ENCODE results near the gene SEMA3A. TPM values are rescaled to one million over a fixed set of nuclear protein-coding genes. Genes with fewer than 3 reads are reported as not detected.

SEMA3A gene
- total and polyA plus RNA-seq, 4 donors: 0.13 to 0.56 (median 0.20) TPM

- no peaks in the 10 kb centered on the region for H3K36me3 ChIP-seq (ENCODE audit: control insufficient read depth in 4 of 4, insufficient read depth in 3 of 4, low read depth in 1 of 4, low read length in 3 of 4)
- H3K4me1 ChIP-seq (ENCODE audit: control insufficient read depth in 4 of 4, insufficient read depth in 4 of 4, low read length in 3 of 4): peaks cover 0 to 2% (median 0%) of the 10 kb centered on the region in 4 donors
- peaks cover 0 to 4% (median 0%) of the 10 kb centered on the region in 4 donors for H3K27me3 ChIP-seq (ENCODE audit: control insufficient read depth in 4 of 4, insufficient read depth in 4 of 4, low read length in 3 of 4)
- no peaks in the 10 kb centered on the region for H3K9me3 ChIP-seq (ENCODE audit: control insufficient read depth in 4 of 4, low read length in 3 of 4)
- DNase-seq (ENCODE audit: low spot score): no peak
- H3K9ac ChIP-seq (ENCODE audit: low read depth in 1 of 2, low read length in 2 of 2): no peak overlapping the region
- no peak overlapping the region for H3K4me3 ChIP-seq (ENCODE audit: low read depth in 1 of 3, low read length in 3 of 3)
- H3K27ac ChIP-seq (ENCODE audit: low read depth in 1 of 2, low read length in 2 of 2): no peak overlapping the region
- 27% methylated on average over 4 of the region's 4 CpGs for WGBS
- no peak for TF ChIP-seq FOXA1 (IDR thresholded peaks at IDR 0.05)
- TF ChIP-seq, protein P1, sequence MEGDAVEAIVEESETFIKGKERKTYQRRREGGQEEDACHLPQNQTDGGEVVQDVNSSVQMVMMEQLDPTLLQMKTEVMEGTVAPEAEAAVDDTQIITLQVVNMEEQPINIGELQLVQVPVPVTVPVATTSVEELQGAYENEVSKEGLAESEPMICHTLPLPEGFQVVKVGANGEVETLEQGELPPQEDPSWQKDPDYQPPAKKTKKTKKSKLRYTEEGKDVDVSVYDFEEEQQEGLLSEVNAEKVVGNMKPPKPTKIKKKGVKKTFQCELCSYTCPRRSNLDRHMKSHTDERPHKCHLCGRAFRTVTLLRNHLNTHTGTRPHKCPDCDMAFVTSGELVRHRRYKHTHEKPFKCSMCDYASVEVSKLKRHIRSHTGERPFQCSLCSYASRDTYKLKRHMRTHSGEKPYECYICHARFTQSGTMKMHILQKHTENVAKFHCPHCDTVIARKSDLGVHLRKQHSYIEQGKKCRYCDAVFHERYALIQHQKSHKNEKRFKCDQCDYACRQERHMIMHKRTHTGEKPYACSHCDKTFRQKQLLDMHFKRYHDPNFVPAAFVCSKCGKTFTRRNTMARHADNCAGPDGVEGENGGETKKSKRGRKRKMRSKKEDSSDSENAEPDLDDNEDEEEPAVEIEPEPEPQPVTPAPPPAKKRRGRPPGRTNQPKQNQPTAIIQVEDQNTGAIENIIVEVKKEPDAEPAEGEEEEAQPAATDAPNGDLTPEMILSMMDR (IDR thresholded peaks at IDR 0.05; ENCODE audit: low read depth, low read length, missing input control): no peak
- TF ChIP-seq, protein P2, sequence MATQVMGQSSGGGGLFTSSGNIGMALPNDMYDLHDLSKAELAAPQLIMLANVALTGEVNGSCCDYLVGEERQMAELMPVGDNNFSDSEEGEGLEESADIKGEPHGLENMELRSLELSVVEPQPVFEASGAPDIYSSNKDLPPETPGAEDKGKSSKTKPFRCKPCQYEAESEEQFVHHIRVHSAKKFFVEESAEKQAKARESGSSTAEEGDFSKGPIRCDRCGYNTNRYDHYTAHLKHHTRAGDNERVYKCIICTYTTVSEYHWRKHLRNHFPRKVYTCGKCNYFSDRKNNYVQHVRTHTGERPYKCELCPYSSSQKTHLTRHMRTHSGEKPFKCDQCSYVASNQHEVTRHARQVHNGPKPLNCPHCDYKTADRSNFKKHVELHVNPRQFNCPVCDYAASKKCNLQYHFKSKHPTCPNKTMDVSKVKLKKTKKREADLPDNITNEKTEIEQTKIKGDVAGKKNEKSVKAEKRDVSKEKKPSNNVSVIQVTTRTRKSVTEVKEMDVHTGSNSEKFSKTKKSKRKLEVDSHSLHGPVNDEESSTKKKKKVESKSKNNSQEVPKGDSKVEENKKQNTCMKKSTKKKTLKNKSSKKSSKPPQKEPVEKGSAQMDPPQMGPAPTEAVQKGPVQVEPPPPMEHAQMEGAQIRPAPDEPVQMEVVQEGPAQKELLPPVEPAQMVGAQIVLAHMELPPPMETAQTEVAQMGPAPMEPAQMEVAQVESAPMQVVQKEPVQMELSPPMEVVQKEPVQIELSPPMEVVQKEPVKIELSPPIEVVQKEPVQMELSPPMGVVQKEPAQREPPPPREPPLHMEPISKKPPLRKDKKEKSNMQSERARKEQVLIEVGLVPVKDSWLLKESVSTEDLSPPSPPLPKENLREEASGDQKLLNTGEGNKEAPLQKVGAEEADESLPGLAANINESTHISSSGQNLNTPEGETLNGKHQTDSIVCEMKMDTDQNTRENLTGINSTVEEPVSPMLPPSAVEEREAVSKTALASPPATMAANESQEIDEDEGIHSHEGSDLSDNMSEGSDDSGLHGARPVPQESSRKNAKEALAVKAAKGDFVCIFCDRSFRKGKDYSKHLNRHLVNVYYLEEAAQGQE (IDR thresholded peaks at IDR 0.05): no peak
- no peak for TF ChIP-seq NR2F2 (IDR thresholded peaks at IDR 0.05)
- TF ChIP-seq EGR1 (IDR thresholded peaks at IDR 0.05; ENCODE audit: low read depth in 2 of 2): no peak
- no peak for TF ChIP-seq HNF4G (IDR thresholded peaks at IDR 0.05)
- no peak for TF ChIP-seq HNF4A (conservative IDR thresholded peaks at IDR 0.05)
- no peak for TF ChIP-seq RAD21 (IDR thresholded peaks at IDR 0.05)
- no peak for TF ChIP-seq RXRA (IDR thresholded peaks at IDR 0.05)
- TF ChIP-seq FOXA2 (IDR thresholded peaks at IDR 0.05): no peak
- no peak for TF ChIP-seq YY1 (IDR thresholded peaks at IDR 0.05)
- no peak for TF ChIP-seq ZBTB33 (IDR thresholded peaks at IDR 0.05)
- no peak for TF ChIP-seq GABPA (IDR thresholded peaks at IDR 0.05 in 1 of 2, conservative IDR thresholded peaks at IDR 0.05 in 1 of 2)
Measured at GRCh38 chr7:84196084-84196503, 1.5 kb upstream of the SEMA3A start.

DNA sequence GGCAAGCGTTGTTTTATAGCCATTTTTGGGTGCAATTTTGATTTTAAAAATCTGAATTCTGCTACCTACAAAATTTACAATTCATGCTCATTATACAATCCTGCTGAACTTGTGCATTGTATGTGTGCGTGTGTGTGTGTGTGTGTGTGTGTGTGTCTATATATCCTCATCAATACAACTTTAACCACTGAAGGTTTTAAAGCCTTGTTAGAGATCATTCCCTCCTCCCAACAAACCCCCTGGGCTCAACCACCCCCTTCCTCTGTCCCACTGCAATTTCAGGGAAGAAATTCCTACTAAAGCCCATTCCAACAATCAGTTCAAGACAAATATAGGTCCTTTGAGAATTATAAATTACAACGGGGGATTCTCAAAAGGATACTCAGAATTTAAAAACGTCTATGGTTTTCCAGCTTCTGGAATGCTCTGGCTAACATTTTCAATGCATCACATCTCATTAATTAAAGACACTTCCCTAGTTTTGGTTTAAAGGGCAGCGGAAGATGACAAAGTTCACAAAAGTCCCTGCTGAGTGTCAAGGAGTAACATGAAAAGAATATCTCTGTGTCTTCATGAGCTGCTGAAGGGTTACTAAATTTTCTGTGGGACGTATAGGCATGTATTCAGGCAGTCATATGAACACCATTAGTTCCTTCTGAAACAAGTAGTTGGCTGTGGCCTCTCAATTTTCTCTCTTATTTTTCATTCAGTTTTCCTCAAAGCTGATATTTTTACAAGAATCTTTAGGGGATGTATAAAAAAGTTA is 889 bp upstream of the SEMA3A start:
- Histone ChIP-seq H3K27me3 (ENCODE audit: control insufficient read depth in 4 of 4, insufficient read depth in 4 of 4, low read length in 3 of 4) (peaks cover 0 to 4% (median 0%) of the 10 kb centered on the region in 4 donors), H3K9me3 (ENCODE audit: control insufficient read depth in 4 of 4, low read length in 3 of 4) (no peaks in the 10 kb centered on the region), H3K4me3 (ENCODE audit: low read depth in 1 of 3, low read length in 3 of 3) (peak overlapping the region in 1 of 3 donors; percentile 22), H3K27ac (ENCODE audit: low read depth in 1 of 2, low read length in 2 of 2) (no peak overlapping the region), H3K36me3 (ENCODE audit: control insufficient read depth in 4 of 4, insufficient read depth in 3 of 4, low read depth in 1 of 4, low read length in 3 of 4) (no peaks in the 10 kb centered on the region), H3K4me1 (ENCODE audit: control insufficient read depth in 4 of 4, insufficient read depth in 4 of 4, low read length in 3 of 4) (peaks cover 0 to 2% (median 0%) of the 10 kb centered on the region in 4 donors), H3K9ac (ENCODE audit: low read depth in 1 of 2, low read length in 2 of 2) (no peak overlapping the region)
- no peak for DNase-seq (ENCODE audit: low spot score)
- WGBS: 26% methylated on average over 6 of the region's 6 CpGs
- TF ChIP-seq RXRA (IDR thresholded peaks at IDR 0.05) (no peak), MAX (IDR thresholded peaks at IDR 0.05) (no peak), ZBTB33 (IDR thresholded peaks at IDR 0.05) (no peak), HNF4A (conservative IDR thresholded peaks at IDR 0.05) (no peak), YY1 (IDR thresholded peaks at IDR 0.05) (no peak), NR2F2 (IDR thresholded peaks at IDR 0.05) (no peak), GABPA (IDR thresholded peaks at IDR 0.05 in 1 of 2, conservative IDR thresholded peaks at IDR 0.05 in 1 of 2) (no peak), FOXA2 (IDR thresholded peaks at IDR 0.05) (no peak), HNF4G (IDR thresholded peaks at IDR 0.05) (no peak), EGR1 (IDR thresholded peaks at IDR 0.05; ENCODE audit: low read depth in 2 of 2) (no peak), SP1 (IDR thresholded peaks at IDR 0.05) (no peak), RAD21 (IDR thresholded peaks at IDR 0.05) (no peak), TAF1 (conservative IDR thresholded peaks at IDR 0.05) (no peak)
- TF ChIP-seq, protein P1 (IDR thresholded peaks at IDR 0.05; ENCODE audit: low read depth, low read length, missing input control): no peak
- TF ChIP-seq, protein P3, sequence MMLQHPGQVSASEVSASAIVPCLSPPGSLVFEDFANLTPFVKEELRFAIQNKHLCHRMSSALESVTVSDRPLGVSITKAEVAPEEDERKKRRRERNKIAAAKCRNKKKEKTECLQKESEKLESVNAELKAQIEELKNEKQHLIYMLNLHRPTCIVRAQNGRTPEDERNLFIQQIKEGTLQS (IDR thresholded peaks at IDR 0.05): no peak

All from liver (tissue), 9 donors.